ENCODE results near the gene ACTN1. TPM values are rescaled to one million over a fixed set of nuclear protein-coding genes. Genes with fewer than 3 reads are reported as not detected.

Gene ACTN1
- polyA plus RNA-seq, 3 donors = 41.4 to 75.0 (median 69.4) TPM

- peaks cover 43% of the 10 kb centered on the region for H3K4me1 Mint-ChIP-seq
- Histone ChIP-seq H4K20me1 (ENCODE audit: insufficient read depth, low read length) (peaks cover 90% of the 10 kb centered on the region), H3K4me2 (replicated peaks; ENCODE audit: extremely low read depth, low read length, poor library complexity, severe bottlenecking) (no peak overlapping the region), H3K27me3 (ENCODE audit: control insufficient read depth in 2 of 2, insufficient read depth in 2 of 2, low read length in 2 of 2) (no peaks in the 10 kb centered on the region), H3K4me1 (ENCODE audit: control insufficient read depth in 1 of 2, insufficient read depth in 2 of 2, low read length in 2 of 2) (no peaks in the 10 kb centered on the region), H3K36me3 (replicated peaks in 1 of 2; ENCODE audit: control insufficient read depth in 1 of 2, insufficient read depth in 2 of 2, low read length in 2 of 2) (peaks cover 4 to 21% of the 10 kb centered on the region in 2 donors), H3K9me3 (replicated peaks in 1 of 2; ENCODE audit: control insufficient read depth in 1 of 2, insufficient read depth in 1 of 2, low read length in 2 of 2) (no peaks in the 10 kb centered on the region), H3K79me2 (ENCODE audit: insufficient read depth, low read length) (peaks cover 100% of the 10 kb centered on the region), H3K9ac (ENCODE audit: insufficient read depth, low read length, poor library complexity, severe bottlenecking) (no peak overlapping the region), H2AFZ (ENCODE audit: insufficient read depth, low read depth, low read length, poor library complexity, severe bottlenecking) (no peak overlapping the region), H3K27ac (ENCODE audit: low read depth in 1 of 2, low read length in 2 of 2) (peak overlapping the region in 1 of 2 donors; percentile 7), H3K4me3 (replicated peaks in 1 of 3; ENCODE audit: low read depth in 2 of 3, low read length in 3 of 3) (no peak overlapping the region)
- peaks cover 0 to 1% (median 0%) of the 10 kb centered on the region in 7 donors for H3K9me3 Mint-ChIP-seq
- no peak overlapping the region for H3K4me3 Mint-ChIP-seq
- TF ChIP-seq CTCF (IDR thresholded peaks at IDR 0.05) = no peak
- 90% methylated on average over 9 of the region's 12 CpGs for WGBS (ENCODE audit: insufficient coverage)
- H3K27me3 Mint-ChIP-seq (ENCODE audit: low read depth in 3 of 3) = peaks cover 0 to 2% (median 0%) of the 10 kb centered on the region in 3 donors
- peak overlapping the region in 2 of 7 donors; percentile 52 to 76 for H3K27ac Mint-ChIP-seq
- H3K36me3 Mint-ChIP-seq = peaks cover 14 to 40% of the 10 kb centered on the region in 2 donors
- no peak for DNase-seq
- intact Hi-C loops (cut with micrococcal nuclease) = no loop called here
Measured at GRCh38 chr14:68964300-68965093, 14.6 kb downstream of the ACTN1 start.

- Histone ChIP-seq H3K27me3 (ENCODE audit: control insufficient read depth in 2 of 2, insufficient read depth in 2 of 2, low read length in 2 of 2) (no peaks in the 10 kb centered on the region), H3K4me2 (replicated peaks; ENCODE audit: extremely low read depth, low read length, poor library complexity, severe bottlenecking) (no peak overlapping the region), H3K4me1 (ENCODE audit: control insufficient read depth in 1 of 2, insufficient read depth in 2 of 2, low read length in 2 of 2) (peaks cover 17% of the 10 kb centered on the region in 2 donors), H3K36me3 (replicated peaks in 1 of 2; ENCODE audit: control insufficient read depth in 1 of 2, insufficient read depth in 2 of 2, low read length in 2 of 2) (peaks cover 4 to 21% of the 10 kb centered on the region in 2 donors), H3K9ac (ENCODE audit: insufficient read depth, low read length, poor library complexity, severe bottlenecking) (no peak overlapping the region), H3K79me2 (ENCODE audit: insufficient read depth, low read length) (peaks cover 100% of the 10 kb centered on the region), H3K9me3 (replicated peaks in 1 of 2; ENCODE audit: control insufficient read depth in 1 of 2, insufficient read depth in 1 of 2, low read length in 2 of 2) (no peaks in the 10 kb centered on the region), H3K27ac (ENCODE audit: low read depth in 1 of 2, low read length in 2 of 2) (no peak overlapping the region), H2AFZ (ENCODE audit: insufficient read depth, low read depth, low read length, poor library complexity, severe bottlenecking) (no peak overlapping the region), H3K4me3 (replicated peaks in 1 of 3; ENCODE audit: low read depth in 2 of 3, low read length in 3 of 3) (no peak overlapping the region), H4K20me1 (ENCODE audit: insufficient read depth, low read length) (peaks cover 83% of the 10 kb centered on the region)
- DNase-seq = no peak
- peaks cover 17 to 35% of the 10 kb centered on the region in 2 donors for H3K36me3 Mint-ChIP-seq
- peak overlapping the region in 5 of 7 donors; percentile 9 to 41 (median 28) for H3K27ac Mint-ChIP-seq
- H3K4me3 Mint-ChIP-seq = no peak overlapping the region
- H3K27me3 Mint-ChIP-seq (ENCODE audit: low read depth in 3 of 3) = peaks cover 0 to 2% (median 0%) of the 10 kb centered on the region in 3 donors
- 100% methylated on average over 1 of the region's 3 CpGs for WGBS (ENCODE audit: insufficient coverage)
- H3K9me3 Mint-ChIP-seq = peaks cover 0 to 1% (median 0%) of the 10 kb centered on the region in 7 donors
- intact Hi-C loops (cut with micrococcal nuclease) = no loop called here
- peaks cover 52% of the 10 kb centered on the region for H3K4me1 Mint-ChIP-seq
- no peak for TF ChIP-seq CTCF (IDR thresholded peaks at IDR 0.05)
Measured at GRCh38 chr14:68962681-68963080, 16.4 kb downstream of the ACTN1 start.

Data from CD14-positive monocyte (primary cell).